H1 (cell line): ENCODE results near the gene FBXL16. TPM values are rescaled to one million over a fixed set of nuclear protein-coding genes. Genes with fewer than 3 reads are reported as not detected.

Experiments
- CTCF ChIA-PET: fragments of 300-600 bp; sonication (Branson Sonifier 250); formaldehyde crosslinking; loops from one replicate; lab custom pipeline; 2021; ENCODE audit not compliant: partially characterized antibody; lab: Charles Lee
- POLR2A ChIA-PET: fragments of 300-600 bp; sonication (Branson Sonifier 250); formaldehyde crosslinking; loops from one replicate; lab custom pipeline; 2021; ENCODE audit warnings: inconsistent platforms; ENCODE audit not compliant: partially characterized antibody; lab: Charles Lee
- DNase-seq, 2 experiments: peaks; one replicate each; pipeline versions ENCODE4 v3.0.0 to v3.0.0-alpha.2; 2010 to 2022; ENCODE audit warnings: low spot score in 2 of 2, low read depth in 1 of 2, mixed read lengths in 1 of 2
- FAIRE-seq: peaks from 2 replicates; lab custom pipeline; 2011; peaks lifted over from hg19 to GRCh38; lab: Jason Lieb, UNC
- H2AFZ ChIP-seq: 2 replicates; pipeline ENCODE4 v1.8.1; 2012; ENCODE audit warnings: low read length, inconsistent platforms
- H2AK5ac ChIP-seq: 2 replicates; pipeline ENCODE4 v1.6.1; 2013; ENCODE audit warnings: low read depth, low read length
- H2BK120ac ChIP-seq: replicated peaks from 2 replicates; pipeline ENCODE3; 2013; ENCODE audit warnings: low read depth, low read length, inconsistent platforms
- H2BK12ac ChIP-seq: 2 replicates; pipeline ENCODE4 v1.6.1; 2013; ENCODE audit warnings: low read depth, low read length
- H2BK15ac ChIP-seq: 2 replicates; pipeline ENCODE4 v1.6.1; 2013; ENCODE audit warnings: low read length
- H2BK20ac ChIP-seq: 2 replicates; pipeline ENCODE4 v1.6.1; 2013; ENCODE audit warnings: low read length
- H2BK5ac ChIP-seq: 2 replicates; pipeline ENCODE4 v1.6.1; 2013; ENCODE audit warnings: low read depth, low read length
- H3K14ac ChIP-seq: 2 replicates; pipeline ENCODE4 v1.6.1; 2013; ENCODE audit warnings: inconsistent platforms; ENCODE audit not compliant: insufficient read length
- H3K18ac ChIP-seq: 2 replicates; pipeline ENCODE4 v1.6.1; 2013; ENCODE audit warnings: low read length; ENCODE audit errors: extremely low read depth
- H3K23ac ChIP-seq: 2 replicates; pipeline ENCODE4 v1.6.1; 2013; ENCODE audit warnings: inconsistent platforms; ENCODE audit not compliant: insufficient read length
- H3K23me2 ChIP-seq: 2 replicates; pipeline ENCODE4 v1.6.1; 2013; ENCODE audit warnings: low read depth, low read length
- H3K27ac ChIP-seq: 2 replicates; pipeline ENCODE4 v1.6.1; 2011; ENCODE audit warnings: low read depth, low read length, inconsistent platforms
- H3K27me3 ChIP-seq, 4 experiments: replicated peaks in 1 of 4; 1 replicate in 1 of 4; 2 replicates in 3 of 4; pipeline versions ENCODE4 v1.6.1 to v1.8.1; 2011 to 2013; ENCODE audit warnings: low read length in 3 of 4, mild to moderate bottlenecking in 3 of 4, inconsistent platforms in 2 of 4, mixed read lengths in 2 of 4, moderate library complexity in 1 of 4; ENCODE audit not compliant: control insufficient read depth in 3 of 4, insufficient read depth in 3 of 4; ENCODE audit errors: extremely low read depth in 1 of 4
- H3K36me3 ChIP-seq, 4 experiments: 2 replicates each; pipeline versions ENCODE4 v1.6.1 to v1.8.1; 2011 to 2013; ENCODE audit warnings: mild to moderate bottlenecking in 4 of 4, low read length in 3 of 4, moderate library complexity in 2 of 4, control low read depth in 1 of 4, inconsistent platforms in 1 of 4; ENCODE audit not compliant: insufficient read depth in 4 of 4, control insufficient read depth in 2 of 4
- H3K4ac ChIP-seq: replicated peaks from 2 replicates; pipeline ENCODE3; 2013; ENCODE audit warnings: low read length, low read depth, mixed read lengths, inconsistent platforms; ENCODE audit not compliant: insufficient read length
- H3K4me1 ChIP-seq, 4 experiments: replicated peaks in 1 of 4; 1 replicate in 1 of 4; 2 replicates in 3 of 4; pipeline versions ENCODE4 v1.6.1 to v1.8.1; 2011 to 2013; ENCODE audit warnings: low read length in 3 of 4, inconsistent platforms in 2 of 4, mixed read lengths in 1 of 4; ENCODE audit not compliant: insufficient read depth in 4 of 4, control insufficient read depth in 3 of 4
- H3K4me2 ChIP-seq, 2 experiments: 2 replicates each; pipeline versions ENCODE4 v1.6.1 to v1.8.1; 2011 to 2013; ENCODE audit warnings: low read depth in 2 of 2, low read length in 2 of 2, control low read depth in 1 of 2, inconsistent platforms in 1 of 2, mild to moderate bottlenecking in 1 of 2; ENCODE audit not compliant: insufficient read depth in 1 of 2
- H3K4me3 ChIP-seq, 4 experiments: fragments of 200-600, 300-600 bp in 1 of 4; sonication (generic), shearing (Covaris generic), sonication (Bioruptor Twin) in 1 of 4; 2 replicates each; pipeline versions ENCODE4 v1.5.1 to v1.8.1; 2011 to 2016; ENCODE audit warnings: low read length in 4 of 4, low read depth in 3 of 4, control low read depth in 2 of 4, inconsistent platforms in 2 of 4, mild to moderate bottlenecking in 2 of 4, mixed read lengths in 1 of 4, moderate library complexity in 1 of 4; ENCODE audit not compliant: insufficient read depth in 2 of 4; ENCODE audit errors: extremely low read depth in 1 of 4
- H3K56ac ChIP-seq: replicated peaks from 2 replicates; pipeline ENCODE3; 2013; ENCODE audit warnings: low read depth, mild to moderate bottlenecking, mixed read lengths, low read length, inconsistent platforms; ENCODE audit not compliant: insufficient read length
- H3K79me1 ChIP-seq: 2 replicates; pipeline ENCODE4 v1.6.1; 2013; ENCODE audit warnings: low read depth, low read length, control low read depth
- H3K79me2 ChIP-seq, 2 experiments: 2 replicates each; pipeline versions ENCODE4 v1.6.1 to v1.8.1; 2012 to 2013; ENCODE audit warnings: low read length in 2 of 2, mild to moderate bottlenecking in 2 of 2, inconsistent platforms in 1 of 2; ENCODE audit not compliant: insufficient read depth in 2 of 2, control insufficient read depth in 1 of 2
- H3K9ac ChIP-seq, 4 experiments: replicated peaks in 1 of 4; 1 replicate in 1 of 4; 2 replicates in 3 of 4; pipeline versions ENCODE4 v1.6.1 to v1.8.1; 2011 to 2013; ENCODE audit warnings: low read depth in 3 of 4, low read length in 3 of 4, control low read depth in 2 of 4, mild to moderate bottlenecking in 2 of 4, moderate library complexity in 2 of 4, inconsistent platforms in 1 of 4; ENCODE audit errors: extremely low read depth in 1 of 4
- H3K9me3 ChIP-seq, 2 experiments: 2 replicates each; pipeline versions ENCODE4 v1.6.1 to v1.8.1; 2012 to 2013; ENCODE audit warnings: mild to moderate bottlenecking in 2 of 2, moderate library complexity in 2 of 2, control low read depth in 1 of 2, inconsistent platforms in 1 of 2, low read depth in 1 of 2, low read length in 1 of 2, mixed read lengths in 1 of 2; ENCODE audit not compliant: insufficient read depth in 2 of 2
- H4K20me1 ChIP-seq, 2 experiments: replicated peaks in 1 of 2; 2 replicates each; pipeline versions ENCODE3 to v1.8.1; 2011 to 2013; ENCODE audit warnings: inconsistent platforms in 2 of 2, low read length in 2 of 2, mild to moderate bottlenecking in 1 of 2; ENCODE audit not compliant: insufficient read depth in 2 of 2, control insufficient read depth in 1 of 2
- H4K5ac ChIP-seq: 2 replicates; pipeline ENCODE4 v1.6.1; 2013; ENCODE audit warnings: low read length, low read depth, mixed read lengths, inconsistent platforms; ENCODE audit not compliant: insufficient read length
- H4K8ac ChIP-seq: 2 replicates; pipeline ENCODE4 v1.8.0; 2013; ENCODE audit warnings: mild to moderate bottlenecking, moderate library complexity, low read length, inconsistent platforms; ENCODE audit not compliant: insufficient read depth; ENCODE audit errors: extremely low read depth
- H4K91ac ChIP-seq: replicated peaks from 2 replicates; pipeline ENCODE3; 2013; ENCODE audit warnings: low read length, mixed read lengths, inconsistent platforms; ENCODE audit not compliant: insufficient read length
- ATF3 ChIP-seq: IDR thresholded peaks from 2 replicates; pipeline ENCODE4 v1.6.1; 2011; ENCODE audit warnings: low read depth, mild to moderate bottlenecking, low read length; ENCODE audit not compliant: insufficient read depth
- BRCA1 ChIP-seq: IDR thresholded peaks from 2 replicates; pipeline ENCODE4 v1.6.1; 2012; ENCODE audit warnings: low read depth, low read length, improper control_type of control experiment
- CBX8 ChIP-seq: fragments of 300-800, 300-1000 bp; sonication (generic); IDR thresholded peaks from 2 replicates; pipeline ENCODE4 v1.7.1; 2016; ENCODE audit warnings: low read depth, low read length, borderline replicate concordance
- CHD2 ChIP-seq: IDR thresholded peaks from 2 replicates; pipeline ENCODE4 v1.6.1; 2012; ENCODE audit warnings: low read length, improper control_type of control experiment
- CTBP2 ChIP-seq: IDR thresholded peaks from 2 replicates; pipeline ENCODE4 v1.7.0; 2011; ENCODE audit warnings: borderline replicate concordance, mild to moderate bottlenecking, moderate library complexity, mixed read lengths, low read length; ENCODE audit not compliant: insufficient read depth, insufficient read length
- FOSL1 ChIP-seq: IDR thresholded peaks from 2 replicates; pipeline ENCODE4 v1.6.1; 2011; ENCODE audit warnings: mild to moderate bottlenecking, low read depth, low read length, moderate library complexity; ENCODE audit not compliant: insufficient read depth
- JUND ChIP-seq: IDR thresholded peaks from 2 replicates; pipeline ENCODE4 v1.6.1; 2011; ENCODE audit warnings: mild to moderate bottlenecking, improper control_type of control experiment, low read length
- SIRT6 ChIP-seq: IDR thresholded peaks from one replicate; pipeline ENCODE4 v1.7.1; 2012; ENCODE audit warnings: low read length, inconsistent platforms
- SIX5 ChIP-seq: IDR thresholded peaks from 2 replicates; pipeline ENCODE4 v1.6.1; 2011; ENCODE audit warnings: mild to moderate bottlenecking, low read depth, low read length
- TEAD4 ChIP-seq: IDR thresholded peaks from 2 replicates; pipeline ENCODE4 v1.6.1; 2012; ENCODE audit warnings: low read depth, low read length, inconsistent platforms, mixed read lengths
- WGBS, 2 experiments: shearing (Covaris generic) in 1 of 2; methylation state at CpG; one replicate each; pipeline versions ENCODE4 v1.1.6 to v1.1.7; 2013 to 2015; ENCODE audit warnings: low lambda C conversion rate in 2 of 2, mixed read lengths in 2 of 2, inconsistent platforms in 1 of 2, low coverage in 1 of 2, missing lambda C conversion rate in 1 of 2; ENCODE audit not compliant: insufficient replicate concordance in 2 of 2, insufficient coverage in 1 of 2, insufficient read length in 1 of 2; ENCODE audit errors: extremely low coverage in 1 of 2, missing lambda C conversion rate in 1 of 2; 5-methylcytosine and 5-hydroxymethylcytosine counted together
- polyA plus RNA-seq, 7 experiments: library from polyadenylated mRNA; depleted of rRNA in 3 of 7; stranded (reverse) in 5 of 7; unstranded in 2 of 7; fragments of >200 nt in 5 of 7; fragments of 200-250 nt in 2 of 7; gene quantifications; 1 replicate in 5 of 7; 2 replicates in 1 of 7; 4 replicates in 1 of 7; pipeline versions ENCODE4 v1.2.1 to v1.2.3, GENCODE V29; 2011 to 2013; ENCODE audit warnings: missing spikeins in 2 of 7, mixed read lengths in 2 of 7
- total RNA-seq: library from RNA; stranded (reverse); fragmentation: NEBNext Ultra II Directional; extraction: Animal tissue kit (Norgen Biotek cat#: 25700); gene quantifications from 2 replicates; pipeline ENCODE4 v1.2.1, GENCODE V29; 2021
- TF ChIP-seq, protein P1 (sequence below): IDR thresholded peaks from 2 replicates; pipeline ENCODE4 v1.6.1; 2012; ENCODE audit warnings: inconsistent platforms

Gene FBXL16
- total and polyA plus RNA-seq, 2 of the 8 experiments (the other 6 are each of a cell fraction or from before 2014, with no cell fraction given), result 12.5 to 12.8 TPM

DNA sequence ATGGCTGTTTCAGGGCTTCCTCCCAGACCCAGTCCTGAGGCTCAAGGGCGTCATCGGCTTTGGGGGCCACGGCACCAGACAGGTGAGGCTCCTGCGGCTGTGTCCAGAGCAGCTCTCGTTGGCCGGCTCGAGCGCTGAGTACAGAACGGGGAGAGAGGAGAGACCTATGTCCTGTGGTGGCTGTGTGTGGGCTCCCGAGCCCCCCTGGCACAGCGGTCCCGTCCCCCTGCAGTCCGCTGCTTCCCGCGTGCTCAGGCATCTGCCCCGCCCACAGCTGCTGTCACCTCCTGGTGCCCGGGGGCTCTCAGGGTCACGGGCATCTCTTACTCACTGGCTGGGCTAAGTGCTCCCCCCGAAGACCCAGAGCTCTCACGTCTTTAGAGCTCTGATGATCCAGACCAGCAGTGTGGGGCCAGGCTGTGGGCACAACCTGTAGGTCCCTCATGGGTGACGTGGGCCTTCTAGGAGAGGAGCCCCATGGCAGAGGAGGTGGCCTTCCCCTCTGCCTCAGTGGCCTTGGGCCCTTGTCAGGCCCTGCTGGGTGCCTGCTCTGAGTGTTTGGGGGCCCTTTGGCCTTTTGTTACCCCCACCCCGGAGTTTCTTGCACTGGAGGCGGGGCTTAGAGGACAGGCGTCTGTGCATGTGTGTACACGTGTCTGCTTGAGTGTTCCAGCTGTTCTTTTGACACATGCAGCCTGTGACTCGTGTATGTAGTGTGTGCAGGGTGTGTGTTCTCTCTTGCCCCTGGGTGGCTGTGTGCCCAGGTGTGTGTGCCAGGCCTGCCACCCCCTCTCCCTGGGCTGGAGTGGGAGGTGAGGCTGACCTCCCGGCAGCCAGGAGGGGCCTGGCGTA is 52.9 kb downstream of the FBXL16 start:
- no peak overlapping the region for H3K4me2 ChIP-seq
- H3K9ac ChIP-seq, result no peak overlapping the region
- H4K5ac ChIP-seq, result no peak overlapping the region
- H3K14ac ChIP-seq, result no peak overlapping the region
- H3K56ac ChIP-seq, result no peak overlapping the region
- no peak overlapping the region for H3K27ac ChIP-seq
- H3K79me1 ChIP-seq, result no peaks in the 10 kb centered on the region
- no peak overlapping the region for H2BK20ac ChIP-seq
- H3K23ac ChIP-seq, result no peak overlapping the region
- H3K4ac ChIP-seq, result no peak overlapping the region
- H2AFZ ChIP-seq, result no peak overlapping the region
- H2AK5ac ChIP-seq, result no peak overlapping the region
- H3K79me2 ChIP-seq, result no peaks in the 10 kb centered on the region
- no peak overlapping the region; the same call in 1 of the 2 replicates for H4K8ac ChIP-seq
- H3K36me3 ChIP-seq, result peaks cover 0 to 35% (median 1%) of the 10 kb centered on the region in 4 experiments; a peak in 1 of 8 replicates
- H3K4me1 ChIP-seq, result peaks cover 0 to 4% (median under 1%) of the 10 kb centered on the region in 4 experiments; a peak in 4 of 7 replicates
- CTCF ChIA-PET, result interaction anchor here (1.0 to 7.9 kb wide), 5 partner anchors 8 to 52 kb away, joined by 3 to 104 read pairs (median 3); partner anchors contain the start of gene RHOT2
- H3K27me3 ChIP-seq, result no peaks in the 10 kb centered on the region
- H4K20me1 ChIP-seq, result peaks cover 0 to 2% of the 10 kb centered on the region in 2 experiments
- H2BK5ac ChIP-seq, result no peak overlapping the region
- no peak overlapping the region for H4K91ac ChIP-seq
- no peaks in the 10 kb centered on the region for H3K9me3 ChIP-seq
- H2BK12ac ChIP-seq, result no peak overlapping the region
- H3K4me3 ChIP-seq, result no peak overlapping the region
- no peak overlapping the region for H2BK15ac ChIP-seq
- H3K18ac ChIP-seq, result no peak overlapping the region
- no peak overlapping the region for H2BK120ac ChIP-seq
- peaks cover 7% of the 10 kb centered on the region for H3K23me2 ChIP-seq
- DNase-seq (no peak), FAIRE-seq (no peak)
- 90% methylated on average over 18 of the region's 28 CpGs; no CpG with 5 or more reads in 1 of the 2 experiments for WGBS, 2 experiments
- POLR2A ChIA-PET, result interaction anchor here (0.7 to 1.9 kb wide), 5 partner anchors 10 to 78 kb away, joined by 3 to 4 read pairs (median 3); partner anchors contain the start of genes METTL26 and RHOT2
- TF ChIP-seq TEAD4 (no peak), BRCA1 (no peak), JUND (no peak), CBX8 (no peak), CHD2 (no peak), FOSL1 (no peak), ATF3 (no peak), SIRT6 (no peak), SIX5 (no peak), CTBP2 (no peak)
- TF ChIP-seq, protein P1, sequence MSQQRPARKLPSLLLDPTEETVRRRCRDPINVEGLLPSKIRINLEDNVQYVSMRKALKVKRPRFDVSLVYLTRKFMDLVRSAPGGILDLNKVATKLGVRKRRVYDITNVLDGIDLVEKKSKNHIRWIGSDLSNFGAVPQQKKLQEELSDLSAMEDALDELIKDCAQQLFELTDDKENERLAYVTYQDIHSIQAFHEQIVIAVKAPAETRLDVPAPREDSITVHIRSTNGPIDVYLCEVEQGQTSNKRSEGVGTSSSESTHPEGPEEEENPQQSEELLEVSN, result no peak
